GM19023 (cell line): ENCODE data around the gene FRMD5.

Experiments
- ATAC-seq: cut with Tn5 transposase; IDR thresholded peaks from one replicate; pipeline ENCODE4 v1.9.1; 2021; ENCODE audit warnings: mild to moderate bottlenecking, moderate library complexity; ENCODE audit not compliant: unreplicated experiment

Gene FRMD5

GRCh38 chr15:44096596-44096995 is 98.5 kb downstream of the FRMD5 start:
- no peak for ATAC-seq

GRCh38 chr15:44094781-44095180 is 100.3 kb downstream of the FRMD5 start:
- no peak for ATAC-seq

- ATAC-seq: no peak
These were observed 101.2 kb downstream of the FRMD5 start for GRCh38 chr15:44093836-44094235.

- no peak for ATAC-seq
These were observed 102.8 kb downstream of the FRMD5 start for GRCh38 chr15:44092221-44092620.

GRCh38 chr15:44087578-44088465 is 107.2 kb downstream of the FRMD5 start:
- no peak for ATAC-seq

GRCh38 chr15:44084770-44085169 is 110.3 kb downstream of the FRMD5 start:
- ATAC-seq: no peak

GRCh38 chr15:44084171-44084570 is 110.9 kb downstream of the FRMD5 start:
- no peak for ATAC-seq

- ATAC-seq: no peak
These were observed 112.4 kb downstream of the FRMD5 start for GRCh38 chr15:44082558-44083157.

GRCh38 chr15:44081026-44082013 is 113.8 kb downstream of the FRMD5 start:
- ATAC-seq: no peak

GRCh38 chr15:44075535-44075934 is 119.5 kb downstream of the FRMD5 start:
- no peak for ATAC-seq

- ATAC-seq: no peak
These were observed 125.6 kb downstream of the FRMD5 start for GRCh38 chr15:44069489-44069888.

GRCh38 chr15:44068347-44068746 is 126.7 kb downstream of the FRMD5 start:
- ATAC-seq: no peak

- no peak for ATAC-seq
These were observed 128.8 kb downstream of the FRMD5 start for GRCh38 chr15:44066211-44066827.

GRCh38 chr15:44064706-44065105 is 130.4 kb downstream of the FRMD5 start:
- ATAC-seq: no peak

- ATAC-seq: no peak
These were observed 136.9 kb downstream of the FRMD5 start for GRCh38 chr15:44058126-44058525.

- ATAC-seq: no peak
These were observed 149.4 kb downstream of the FRMD5 start for GRCh38 chr15:44045661-44046060.

GRCh38 chr15:44045217-44045616 is 149.9 kb downstream of the FRMD5 start:
- ATAC-seq: no peak

GRCh38 chr15:44038755-44039191 is 156.3 kb downstream of the FRMD5 start:
- no peak for ATAC-seq

GRCh38 chr15:44035781-44036699 is 159.0 kb downstream of the FRMD5 start:
- ATAC-seq: no peak
